Endothelial cell of umbilical vein (primary cell): ENCODE data around the gene PCDH17. TPM values are rescaled to one million over a fixed set of nuclear protein-coding genes. Genes with fewer than 3 reads are reported as not detected.

Experiments
- BruUV-seq: library from RNA; stranded (reverse); fragments of 400-500 nt; replicated peaks from 2 replicates; lab custom pipeline; 2021; lab: Mats Ljungman, UMichigan
- CTCF ChIA-PET: fragments of 300-600, 350-600 bp; sonication (Branson Sonifier 250); formaldehyde crosslinking; loops from one replicate; lab custom pipeline; 2021; ENCODE audit warnings: antibody characterized with exemption, inconsistent platforms; lab: Charles Lee
- POLR2A ChIA-PET: fragments of 300-600, 350-600 bp; sonication (Branson Sonifier 250); formaldehyde crosslinking; loops from one replicate; lab custom pipeline; 2021; ENCODE audit warnings: antibody characterized with exemption, inconsistent platforms; lab: Charles Lee
- DNase-seq: peaks from one replicate; pipeline ENCODE4 v3.0.0-alpha.2; 2011; ENCODE audit warnings: low read depth, low spot score
- FAIRE-seq: peaks from 2 replicates; lab custom pipeline; 2011; peaks lifted over from hg19 to GRCh38; lab: Jason Lieb, UNC
- H2AFZ ChIP-seq: 2 replicates; pipeline ENCODE4 v1.6.0; 2012; ENCODE audit warnings: low read depth, low read length, control low read depth, inconsistent platforms
- H3K27ac ChIP-seq: 2 replicates; pipeline ENCODE4 v1.5.1; 2011; ENCODE audit warnings: low read depth, mild to moderate bottlenecking, control low read depth, low read length, moderate library complexity; ENCODE audit not compliant: insufficient read depth
- H3K27me3 ChIP-seq, 2 experiments: 2 replicates each; pipeline versions ENCODE4 v1.6.0 to v1.6.1; 2011; ENCODE audit warnings: low read length in 2 of 2, mixed read lengths in 1 of 2; ENCODE audit not compliant: control insufficient read depth in 2 of 2, insufficient read depth in 2 of 2
- H3K36me3 ChIP-seq, 2 experiments: 2 replicates in 1 of 2; 3 replicates in 1 of 2; pipeline ENCODE4 v1.5.1; 2011; ENCODE audit warnings: low read length in 2 of 2, mild to moderate bottlenecking in 1 of 2, moderate library complexity in 1 of 2; ENCODE audit not compliant: control insufficient read depth in 2 of 2, insufficient read depth in 2 of 2; ENCODE audit errors: extremely low read depth in 1 of 2
- H3K4me1 ChIP-seq: 3 replicates; pipeline ENCODE4 v1.5.1; 2011; ENCODE audit warnings: mild to moderate bottlenecking, low read length; ENCODE audit not compliant: control insufficient read depth, insufficient read depth; ENCODE audit errors: extremely low read depth
- H3K4me2 ChIP-seq: 2 replicates; pipeline ENCODE4 v1.6.1; 2011; ENCODE audit warnings: low read length, control low read depth, mixed read lengths; ENCODE audit not compliant: insufficient read depth
- H3K4me3 ChIP-seq, 3 experiments: fragments of 200-600 bp in 1 of 3; sonication (generic), shearing (Covaris generic) in 1 of 3; replicated peaks in 1 of 3; 2 replicates each; pipeline ENCODE4 v1.5.1; 2011 to 2016; ENCODE audit warnings: control low read depth in 3 of 3, low read length in 3 of 3, mild to moderate bottlenecking in 2 of 3, inconsistent platforms in 1 of 3, low read depth in 1 of 3, moderate library complexity in 1 of 3; ENCODE audit not compliant: insufficient read depth in 1 of 3
- H3K79me2 ChIP-seq: 2 replicates; pipeline ENCODE4 v1.6.0; 2012; ENCODE audit warnings: low read length, inconsistent platforms; ENCODE audit not compliant: control insufficient read depth, insufficient read depth
- H3K9ac ChIP-seq: replicated peaks from 2 replicates; pipeline ENCODE3; 2011; ENCODE audit warnings: low read length, control low read depth; ENCODE audit not compliant: insufficient read depth; ENCODE audit errors: extremely low read depth
- H3K9me1 ChIP-seq: replicated peaks from 3 replicates; pipeline ENCODE4 v1.6.0; 2011; ENCODE audit warnings: mild to moderate bottlenecking, low read length; ENCODE audit not compliant: control insufficient read depth, insufficient read depth; ENCODE audit errors: extremely low read depth
- H3K9me3 ChIP-seq: replicated peaks from 2 replicates; pipeline ENCODE4 v1.5.1; 2012; ENCODE audit warnings: low read length, inconsistent platforms; ENCODE audit not compliant: control insufficient read depth, insufficient read depth
- H4K20me1 ChIP-seq: replicated peaks from 2 replicates; pipeline ENCODE3; 2011; ENCODE audit warnings: mild to moderate bottlenecking, low read length; ENCODE audit not compliant: control insufficient read depth, insufficient read depth; ENCODE audit errors: extremely low read depth
- EZH2 ChIP-seq: IDR thresholded peaks from 2 replicates; pipeline ENCODE4 v1.6.1; 2012; ENCODE audit warnings: borderline replicate concordance, low read depth, mild to moderate bottlenecking, moderate library complexity, low read length, inconsistent platforms; ENCODE audit not compliant: severe bottlenecking
- FOS ChIP-seq: IDR thresholded peaks from 2 replicates; pipeline ENCODE4 v1.6.1; 2011; ENCODE audit warnings: mild to moderate bottlenecking, low read length, moderate library complexity, borderline replicate concordance; ENCODE audit not compliant: insufficient read depth
- GATA2 ChIP-seq: IDR thresholded peaks from 2 replicates; pipeline ENCODE4 v1.7.0; 2011; ENCODE audit warnings: low read depth, mild to moderate bottlenecking, moderate library complexity, mixed read lengths, low read length; ENCODE audit not compliant: insufficient read length, insufficient read depth
- JUN ChIP-seq: IDR thresholded peaks from 2 replicates; pipeline ENCODE4 v1.6.1; 2011; ENCODE audit warnings: borderline replicate concordance, low read depth; ENCODE audit not compliant: insufficient read length, insufficient read depth
- MYC ChIP-seq: IDR thresholded peaks from one replicate; pipeline ENCODE4 v1.6.1; 2011; ENCODE audit warnings: mild to moderate bottlenecking, low read depth, low read length
- POLR2A ChIP-seq: IDR thresholded peaks from 2 replicates; pipeline ENCODE4 v1.6.1; 2012; ENCODE audit warnings: low read depth, mild to moderate bottlenecking, control low read depth, low read length
- POLR2AphosphoS5 ChIP-seq: IDR thresholded peaks from 2 replicates; pipeline ENCODE4 v1.6.1; 2012; ENCODE audit warnings: low read depth, mild to moderate bottlenecking, control low read depth, low read length, moderate library complexity; ENCODE audit not compliant: insufficient read depth
- dilution Hi-C: fragments of 300-500 bp; cut with MboI; formaldehyde crosslinking; loops from one replicate; pipeline ENCODE4 v1.15.0; 2019; ENCODE audit warnings: low sequenced_read_pairs; ENCODE audit not compliant: extremely low pct_ligation_motif_present
- intact Hi-C: fragments of 100-400 bp; cut with micrococcal nuclease; formaldehyde crosslinking; loops from one replicate; pipeline ENCODE4 v1.10.0; 2022
- polyA plus RNA-seq, 4 experiments: library from polyadenylated mRNA; depleted of rRNA in 3 of 4; stranded (reverse) in 3 of 4; unstranded in 1 of 4; fragments of >200 nt; gene quantifications; 2 replicates each; pipeline versions ENCODE4 v1.2.1 to v1.2.3, GENCODE V29; 2011 to 2012; ENCODE audit warnings: missing spikeins in 1 of 4
- total RNA-seq: library from RNA; stranded (reverse); gene quantifications from 2 replicates; pipeline ENCODE4 v1.2.3, GENCODE V29; 2021
- TF ChIP-seq, protein P1 (sequence below), 2 donors: IDR thresholded peaks; 1 replicate in 1 of 2; 2 replicates in 1 of 2; pipeline ENCODE4 v1.5.1; 2011; ENCODE audit warnings: low read length in 2 of 2, mild to moderate bottlenecking in 2 of 2, moderate library complexity in 2 of 2, control low read depth in 1 of 2, inconsistent platforms in 1 of 2, low read depth in 1 of 2; ENCODE audit not compliant: insufficient read depth in 1 of 2; ENCODE audit errors: extremely low read depth in 1 of 2
- TF ChIP-seq, protein P2 (sequence below): IDR thresholded peaks from 2 replicates; pipeline ENCODE4 v1.6.1; 2011; ENCODE audit not compliant: insufficient read depth, insufficient read length

PCDH17 gene
- total and polyA plus RNA-seq, 2 donors (not counting 3 experiments of a cell fraction or from before 2014, with no cell fraction given), result 2.1 to 4.2 TPM

DNA sequence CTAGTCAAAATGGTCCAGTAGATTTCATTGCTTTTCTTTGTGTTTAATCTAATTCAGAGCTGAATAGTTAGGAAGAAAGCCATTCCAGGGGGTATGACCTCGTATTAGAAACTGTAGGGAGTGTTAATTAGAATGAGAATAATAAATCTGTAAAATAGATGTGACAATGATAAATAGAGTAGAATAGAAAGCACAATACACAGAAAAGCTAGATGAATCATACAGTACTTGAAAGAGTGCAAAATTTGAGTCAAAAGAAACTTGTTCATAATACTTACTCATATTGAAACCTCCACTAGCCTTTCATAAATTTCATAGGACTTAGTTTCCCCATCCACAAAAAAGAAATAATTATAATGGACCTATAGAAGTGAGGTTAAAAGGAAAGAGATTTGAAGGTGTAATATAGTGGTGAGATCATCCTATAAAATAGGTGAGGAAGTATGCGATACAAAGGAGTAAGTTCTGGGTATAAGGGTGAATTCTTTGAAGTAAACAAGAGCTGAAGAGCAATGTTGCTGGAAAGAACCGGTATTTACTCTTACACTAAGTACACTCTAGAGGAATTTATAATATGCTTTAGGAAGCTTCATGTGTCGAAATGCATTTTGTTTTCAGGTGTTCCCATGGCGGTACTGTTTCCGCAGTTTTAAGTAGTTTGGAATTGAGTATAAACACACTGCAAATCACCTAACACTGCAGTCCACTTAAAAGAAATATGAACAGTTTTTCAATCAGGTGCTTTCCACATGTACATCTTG, 21.9 kb downstream of the PCDH17 start:
- CTCF ChIA-PET, result no interaction called here
- no peak overlapping the region for H3K27ac ChIP-seq
- no peaks in the 10 kb centered on the region for H3K9me3 ChIP-seq
- H2AFZ ChIP-seq, result no peak overlapping the region
- no peak for FAIRE-seq
- no peak overlapping the region for H3K4me3 ChIP-seq
- no TSS peak for BruUV-seq
- DNase-seq, result no peak
- no peaks in the 10 kb centered on the region for H3K9me1 ChIP-seq
- H3K4me1 ChIP-seq, result no peaks in the 10 kb centered on the region
- H3K79me2 ChIP-seq, result no peaks in the 10 kb centered on the region
- no peaks in the 10 kb centered on the region for H3K36me3 ChIP-seq
- dilution Hi-C loops, result no loop called here
- TF ChIP-seq POLR2A (no peak), POLR2AphosphoS5 (no peak), GATA2 (no peak), JUN (no peak), MYC (no peak), EZH2 (no peak), FOS (no peak)
- TF ChIP-seq, protein P1, sequence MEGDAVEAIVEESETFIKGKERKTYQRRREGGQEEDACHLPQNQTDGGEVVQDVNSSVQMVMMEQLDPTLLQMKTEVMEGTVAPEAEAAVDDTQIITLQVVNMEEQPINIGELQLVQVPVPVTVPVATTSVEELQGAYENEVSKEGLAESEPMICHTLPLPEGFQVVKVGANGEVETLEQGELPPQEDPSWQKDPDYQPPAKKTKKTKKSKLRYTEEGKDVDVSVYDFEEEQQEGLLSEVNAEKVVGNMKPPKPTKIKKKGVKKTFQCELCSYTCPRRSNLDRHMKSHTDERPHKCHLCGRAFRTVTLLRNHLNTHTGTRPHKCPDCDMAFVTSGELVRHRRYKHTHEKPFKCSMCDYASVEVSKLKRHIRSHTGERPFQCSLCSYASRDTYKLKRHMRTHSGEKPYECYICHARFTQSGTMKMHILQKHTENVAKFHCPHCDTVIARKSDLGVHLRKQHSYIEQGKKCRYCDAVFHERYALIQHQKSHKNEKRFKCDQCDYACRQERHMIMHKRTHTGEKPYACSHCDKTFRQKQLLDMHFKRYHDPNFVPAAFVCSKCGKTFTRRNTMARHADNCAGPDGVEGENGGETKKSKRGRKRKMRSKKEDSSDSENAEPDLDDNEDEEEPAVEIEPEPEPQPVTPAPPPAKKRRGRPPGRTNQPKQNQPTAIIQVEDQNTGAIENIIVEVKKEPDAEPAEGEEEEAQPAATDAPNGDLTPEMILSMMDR (IDR thresholded peaks at IDR 0.05; ENCODE audit: extremely low read depth in 1 of 2, insufficient read depth in 1 of 2, low read depth in 1 of 2, low read length in 2 of 2), result no peak
- TF ChIP-seq, protein P2, sequence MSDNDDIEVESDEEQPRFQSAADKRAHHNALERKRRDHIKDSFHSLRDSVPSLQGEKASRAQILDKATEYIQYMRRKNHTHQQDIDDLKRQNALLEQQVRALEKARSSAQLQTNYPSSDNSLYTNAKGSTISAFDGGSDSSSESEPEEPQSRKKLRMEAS, result no peak
- no peak overlapping the region for H3K4me2 ChIP-seq
- no peaks in the 10 kb centered on the region for H4K20me1 ChIP-seq
- intact Hi-C loops, result no loop called here
- POLR2A ChIA-PET, result no interaction called here
- no peaks in the 10 kb centered on the region for H3K27me3 ChIP-seq
- H3K9ac ChIP-seq, result no peak overlapping the region
